Lower leg skin (tissue), 4 donors: Measurements from ENCODE around the gene GRIK3. TPM values are rescaled to one million over a fixed set of nuclear protein-coding genes. Genes with fewer than 3 reads are reported as not detected.

Experiments
- DNase-seq, 2 donors: peaks; one replicate each; pipeline ENCODE4 v3.0.0-alpha.2; 2019; ENCODE audit warnings: low spot score in 2 of 2
- H3K4me3 ChIP-seq: fragments of 200-600 bp; sonication (generic); 2 replicates; pipeline ENCODE4 v1.5.1; 2017; ENCODE audit warnings: mild to moderate bottlenecking, low read depth; ENCODE audit not compliant: poor library complexity, severe bottlenecking
- CTCF ChIP-seq, 3 donors: fragments of 450-650 bp; IDR thresholded peaks; one replicate each; pipeline ENCODE4 v1.5.1; 2016; ENCODE audit warnings: antibody characterized with exemption in 3 of 3, mild to moderate bottlenecking in 3 of 3, moderate library complexity in 2 of 3
- POLR2A ChIP-seq, 2 donors: fragments of 450-650 bp; IDR thresholded peaks; one replicate each; pipeline ENCODE4 v1.6.1; 2016 to 2017; ENCODE audit warnings: antibody characterized with exemption in 2 of 2, mild to moderate bottlenecking in 1 of 2, moderate library complexity in 1 of 2
- WGBS, 2 donors: methylation state at CpG; one replicate each; pipeline ENCODE4 v1.1.5; 2018; 5-methylcytosine and 5-hydroxymethylcytosine counted together
- intact Hi-C: fragments of 100-400 bp; cut with DNase I; formaldehyde crosslinking; loops from one replicate; pipeline ENCODE4 v1.15.0; 2023; ENCODE audit warnings: low total_unique reads
- total RNA-seq, 4 donors: library from RNA; depleted of rRNA; stranded (reverse); fragments of >200 nt; gene quantifications; one replicate each; pipeline ENCODE4 v1.1.0, GENCODE V29; 2016

The GRIK3 gene
- total RNA-seq, 4 donors from 2014 or later, result 0.04 to 0.36 (median 0.19) TPM

- 8 to 24% methylated on average over 1 of the region's 1 CpG for WGBS, 2 donors
Observed at GRCh38 chr1:36847186-36847585, 187.1 kb downstream of the GRIK3 start.

GRCh38 chr1:36846357-36846756 is 188.0 kb downstream of the GRIK3 start:
- 29 to 42% methylated on average over 1 of the region's 1 CpG for WGBS, 2 donors
- TF ChIP-seq POLR2A (IDR thresholded peaks at IDR 0.05), result no peak
- intact Hi-C loops, result no loop called here
- H3K4me3 ChIP-seq, result no peak overlapping the region
- DNase-seq, result no peak

More at GRCh38 chr1:36847186-36847585, 187.1 kb downstream of the GRIK3 start:
- TF ChIP-seq POLR2A (IDR thresholded peaks at IDR 0.05), result no peak
- no peak for TF ChIP-seq CTCF (IDR thresholded peaks at IDR 0.05)
- intact Hi-C loops, result no loop called here
- DNase-seq, result no peak
- no peak overlapping the region for H3K4me3 ChIP-seq

GRCh38 chr1:36845802-36846201 is 188.5 kb downstream of the GRIK3 start:
- 72 to 76% methylated on average over 14 of the region's 14 CpGs for WGBS, 2 donors
- TF ChIP-seq CTCF (IDR thresholded peaks at IDR 0.05) (no peak), POLR2A (IDR thresholded peaks at IDR 0.05) (no peak)
- DNase-seq, result no peak
- intact Hi-C loops, result no loop called here
- no peak overlapping the region for H3K4me3 ChIP-seq

- intact Hi-C loops, result no loop called here
- H3K4me3 ChIP-seq, result no peak overlapping the region
- no peak for DNase-seq
- WGBS, 2 donors, result 72 to 75% methylated on average over 9 of the region's 9 CpGs
- TF ChIP-seq POLR2A (IDR thresholded peaks at IDR 0.05), result no peak
- TF ChIP-seq CTCF (IDR thresholded peaks at IDR 0.05), result no peak
Observed at GRCh38 chr1:36844917-36845316, 189.4 kb downstream of the GRIK3 start.

- TF ChIP-seq CTCF (IDR thresholded peaks at IDR 0.05) (no peak), POLR2A (IDR thresholded peaks at IDR 0.05) (no peak)
- H3K4me3 ChIP-seq, result no peak overlapping the region
- intact Hi-C loops, result no loop called here
- no peak for DNase-seq
- 82 to 83% methylated on average over 11 of the region's 11 CpGs for WGBS, 2 donors
Observed at GRCh38 chr1:36843906-36844610, 190.3 kb downstream of the GRIK3 start.

GRCh38 chr1:36843027-36843426 is 191.3 kb downstream of the GRIK3 start:
- intact Hi-C loops, result no loop called here
- DNase-seq, result no peak
- H3K4me3 ChIP-seq, result no peak overlapping the region
- TF ChIP-seq CTCF (IDR thresholded peaks at IDR 0.05) (no peak), POLR2A (IDR thresholded peaks at IDR 0.05) (no peak)
- WGBS, 2 donors, result 84 to 86% methylated on average over 11 of the region's 11 CpGs
